ENCODE measurements around the gene VPS29.

Gene VPS29

DNA sequence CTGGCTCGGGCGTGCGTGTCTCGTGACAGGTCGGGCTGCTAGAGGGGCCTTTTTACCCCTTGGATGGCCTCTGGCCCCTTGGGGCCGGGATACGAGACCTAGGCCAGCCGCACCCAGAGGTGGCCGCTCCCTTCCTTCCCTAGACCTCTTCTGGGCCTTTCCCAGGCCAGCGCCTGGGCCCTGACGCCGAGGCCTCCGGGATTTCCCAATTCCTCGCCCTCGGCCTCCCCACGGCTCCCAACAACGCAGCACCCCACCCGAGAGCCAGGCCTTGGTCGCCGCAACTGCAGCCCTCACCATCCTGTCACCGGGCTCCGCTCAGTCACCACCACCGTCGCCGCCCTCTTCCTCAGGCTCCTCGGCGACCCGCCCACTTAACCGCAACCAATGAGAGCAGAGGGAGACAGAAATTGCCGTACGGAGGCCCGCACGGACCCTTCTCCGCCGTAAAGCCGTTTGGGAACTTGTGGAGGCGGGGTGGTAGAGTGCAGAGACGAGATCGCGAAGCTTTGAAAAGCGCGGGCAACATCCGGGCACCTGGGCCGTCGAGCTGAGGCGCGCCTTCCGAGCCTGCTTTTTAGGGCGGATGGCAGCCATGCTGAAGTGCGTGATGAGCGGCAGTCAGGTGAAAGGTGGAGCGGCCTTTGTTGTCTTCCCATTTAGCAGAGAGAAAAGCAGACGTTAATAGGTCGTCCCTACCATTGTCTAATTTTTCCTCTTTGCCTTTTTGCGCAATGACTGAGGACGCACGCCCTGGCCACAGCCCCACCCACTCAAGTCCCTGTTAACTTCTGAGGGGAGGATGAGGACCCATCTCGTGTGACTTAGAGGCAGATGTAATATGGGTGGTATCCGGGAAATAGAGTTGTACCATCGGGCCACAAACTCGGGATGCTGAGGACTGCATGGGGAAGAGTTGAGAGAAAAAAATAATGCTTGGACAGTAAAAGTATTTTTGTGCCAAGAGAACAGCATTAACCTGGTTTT is at the start of gene VPS29, which contains the start of gene RAD9B:
Gene VPS29, minus strand, starts transcription at position 360 of the 987 bp plus-strand sequence. Its CDS starts 60 bp downstream, at position 300.
Gene RAD9B, plus strand, starts transcription at position 580 of the 987 bp plus-strand sequence. Its CDS starts 7 bp downstream, at position 587.
- H3K4me3 ChIP-seq (ENCODE audit: control insufficient read depth, low read depth, low read length): peak within 1 kb of the TSS; percentile 100
- peak; percentile 92 for DNase-seq (ENCODE audit: low read depth)
- TF ChIP-seq CTCF (IDR thresholded peaks at IDR 0.05; ENCODE audit: control insufficient read depth, insufficient read depth, low read depth, low read length, missing control alignments): no peak

DNA sequence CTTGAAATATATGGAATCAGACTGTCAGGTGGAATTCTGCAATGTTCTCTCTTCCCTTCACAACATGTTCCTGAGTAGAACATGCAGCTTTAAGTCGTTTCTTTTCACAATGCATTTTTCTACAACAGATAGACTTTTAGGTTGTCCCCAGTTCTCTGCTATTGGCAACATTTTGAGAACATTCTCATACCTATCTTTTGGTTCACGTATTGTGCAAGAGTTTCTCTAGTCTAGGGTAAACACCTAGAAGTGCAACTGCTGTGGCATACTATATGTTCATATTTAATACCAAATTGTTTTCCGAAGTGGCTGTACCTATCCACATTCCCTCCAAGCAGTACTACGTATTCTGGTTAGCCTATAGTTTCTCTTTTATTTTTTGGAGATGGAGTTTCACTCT is 49.1 kb upstream of the VPS29 start:
- no peak overlapping the region for H3K4me3 ChIP-seq (ENCODE audit: control insufficient read depth, low read depth, low read length)
- no peak for TF ChIP-seq CTCF (IDR thresholded peaks at IDR 0.05; ENCODE audit: control insufficient read depth, insufficient read depth, low read depth, low read length, missing control alignments)
- no peak for DNase-seq (ENCODE audit: low read depth)

DNA sequence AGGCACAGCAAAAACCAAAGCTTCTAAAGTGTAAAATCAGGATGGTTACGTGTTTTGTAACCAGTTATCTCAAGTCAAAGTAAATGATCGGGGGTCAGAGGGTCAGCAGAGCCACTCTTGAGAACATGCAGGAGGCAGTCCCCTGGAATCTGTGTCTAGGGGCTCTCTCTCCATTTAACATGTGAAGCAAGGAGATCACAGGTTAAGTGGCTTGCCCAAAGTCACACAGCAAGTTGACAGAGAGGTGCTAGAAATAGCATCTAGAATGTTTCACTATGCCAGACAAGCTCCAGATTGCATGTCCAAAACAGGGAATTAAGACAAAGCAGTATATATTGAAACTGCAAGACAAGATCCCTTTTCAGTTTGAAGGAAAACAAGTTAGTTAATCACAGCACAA is 47.8 kb upstream of the VPS29 start:
- no peak for TF ChIP-seq CTCF (IDR thresholded peaks at IDR 0.05; ENCODE audit: control insufficient read depth, insufficient read depth, low read depth, low read length, missing control alignments)
- DNase-seq (ENCODE audit: low read depth): no peak
- no peak overlapping the region for H3K4me3 ChIP-seq (ENCODE audit: control insufficient read depth, low read depth, low read length)

- no peak overlapping the region for H3K4me3 ChIP-seq (ENCODE audit: control insufficient read depth, low read depth, low read length)
- no peak for TF ChIP-seq CTCF (IDR thresholded peaks at IDR 0.05; ENCODE audit: control insufficient read depth, insufficient read depth, low read depth, low read length, missing control alignments)
- no peak for DNase-seq (ENCODE audit: low read depth)
Measured at GRCh38 chr12:110548678-110549077, 46.8 kb upstream of the VPS29 start.

- H3K4me3 ChIP-seq (ENCODE audit: control insufficient read depth, low read depth, low read length): no peak overlapping the region
- no peak for TF ChIP-seq CTCF (IDR thresholded peaks at IDR 0.05; ENCODE audit: control insufficient read depth, insufficient read depth, low read depth, low read length, missing control alignments)
- DNase-seq (ENCODE audit: low read depth): no peak
Measured at GRCh38 chr12:110547090-110547489, 45.2 kb upstream of the VPS29 start.

DNA sequence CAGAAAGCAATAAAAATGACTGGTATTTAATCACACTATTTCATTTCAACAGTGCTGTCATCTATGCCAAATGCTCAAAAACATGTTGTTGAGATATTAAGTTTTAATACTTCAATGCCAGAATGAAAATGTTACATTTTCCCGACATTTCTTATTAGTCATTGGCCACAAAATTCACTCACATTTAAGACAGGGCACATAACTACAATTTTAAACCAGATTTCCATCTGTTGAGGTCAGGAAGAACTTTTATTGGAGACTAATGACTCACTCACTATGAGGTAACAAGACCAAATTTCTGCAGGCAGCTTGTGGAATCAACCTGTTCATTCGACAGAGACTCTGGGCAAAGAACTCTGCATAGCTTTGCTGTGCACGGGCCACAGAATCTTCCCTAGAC is 44.4 kb upstream of the VPS29 start:
- no peak for TF ChIP-seq CTCF (IDR thresholded peaks at IDR 0.05; ENCODE audit: control insufficient read depth, insufficient read depth, low read depth, low read length, missing control alignments)
- peak; percentile 88 for DNase-seq (ENCODE audit: low read depth)

More for the DNA sequence above, 44.4 kb upstream of the VPS29 start:
- no peak overlapping the region for H3K4me3 ChIP-seq (ENCODE audit: control insufficient read depth, low read depth, low read length)

All from AG09309 (cell line).